IMR-90 (cell line): ENCODE data around the gene PDCD1LG2. TPM values are rescaled to one million over a fixed set of nuclear protein-coding genes. Genes with fewer than 3 reads are reported as not detected.

Experiments used
- ATAC-seq: fragments of 200-7000 bp; cut with Tn5 transposase; 2 replicates; pipeline ENCODE4 v1.9.1; 2020; ENCODE audit warnings: low read depth, mild to moderate bottlenecking, moderate library complexity
- BruUV-seq: library from RNA; stranded (reverse); fragments of 400-500 nt; replicated peaks from 2 replicates; lab custom pipeline; 2021; lab: Mats Ljungman, UMichigan
- CTCF ChIA-PET: fragments of 300-600 bp; formaldehyde crosslinking; extraction: SDS; loops from one replicate; lab custom pipeline; 2021; ENCODE audit warnings: antibody characterized with exemption; lab: Yijun Ruan, JAX
- POLR2A ChIA-PET: fragments of 300-600 bp; sonication (Branson Sonifier 250); formaldehyde crosslinking; loops from one replicate; lab custom pipeline; 2022; ENCODE audit warnings: antibody characterized with exemption; ENCODE audit not compliant: unreplicated experiment; lab: Charles Lee
- DNase-seq: peaks from one replicate; pipeline ENCODE4 v3.0.0; 2013
- H2AFZ ChIP-seq: replicated peaks from 2 replicates; pipeline ENCODE3; 2013; ENCODE audit warnings: low read length, mild to moderate bottlenecking; ENCODE audit not compliant: poor library complexity
- H2AK5ac ChIP-seq: 2 replicates; pipeline ENCODE4 v1.6.1; 2013; ENCODE audit warnings: low read depth, low read length, inconsistent platforms
- H2AK9ac ChIP-seq: replicated peaks from 2 replicates; pipeline ENCODE3; 2013; ENCODE audit warnings: mild to moderate bottlenecking, low read depth, low read length, moderate library complexity; ENCODE audit not compliant: poor library complexity
- H2BK120ac ChIP-seq: 2 replicates; pipeline ENCODE4 v1.6.1; 2013; ENCODE audit warnings: low read depth, low read length, inconsistent platforms
- H2BK15ac ChIP-seq: 3 replicates; pipeline ENCODE4 v1.6.1; 2013; ENCODE audit warnings: low read depth, low read length, inconsistent platforms
- H2BK20ac ChIP-seq: 2 replicates; pipeline ENCODE4 v1.6.1; 2013; ENCODE audit warnings: low read depth, mild to moderate bottlenecking, inconsistent platforms, low read length, moderate library complexity
- H2BK5ac ChIP-seq: 2 replicates; pipeline ENCODE4 v1.6.1; 2013; ENCODE audit warnings: mild to moderate bottlenecking, low read depth, low read length, inconsistent platforms; ENCODE audit not compliant: poor library complexity, severe bottlenecking
- H3K14ac ChIP-seq: replicated peaks from 2 replicates; pipeline ENCODE4 v1.6.1; 2013; ENCODE audit warnings: low read depth, low read length, inconsistent platforms
- H3K18ac ChIP-seq: 2 replicates; pipeline ENCODE4 v1.6.1; 2013; ENCODE audit warnings: low read depth, low read length, control low read depth
- H3K23ac ChIP-seq: 2 replicates; pipeline ENCODE4 v1.6.1; 2013; ENCODE audit warnings: low read depth, low read length, inconsistent platforms
- H3K27ac ChIP-seq: 2 replicates; pipeline ENCODE4 v1.5.1; 2013; ENCODE audit warnings: mild to moderate bottlenecking, control low read depth, low read length; ENCODE audit not compliant: insufficient read depth
- H3K27me3 ChIP-seq: 2 replicates; pipeline ENCODE4 v1.6.1; 2013; ENCODE audit warnings: low read length; ENCODE audit not compliant: control insufficient read depth, insufficient read depth
- H3K36me3 ChIP-seq: 2 replicates; pipeline ENCODE4 v1.6.1; 2013; ENCODE audit warnings: low read length, mixed read lengths; ENCODE audit not compliant: control insufficient read depth, insufficient read depth
- H3K4ac ChIP-seq: 2 replicates; pipeline ENCODE4 v1.6.1; 2013; ENCODE audit warnings: low read depth, low read length, inconsistent platforms
- H3K4me1 ChIP-seq: 2 replicates; pipeline ENCODE4 v1.6.1; 2013; ENCODE audit warnings: low read length, mixed read lengths; ENCODE audit not compliant: control insufficient read depth, insufficient read depth
- H3K4me2 ChIP-seq: 2 replicates; pipeline ENCODE4 v1.6.1; 2013; ENCODE audit warnings: low read depth, mild to moderate bottlenecking, control low read depth, low read length, moderate library complexity
- H3K4me3 ChIP-seq: 2 replicates; pipeline ENCODE4 v1.5.1; 2013; ENCODE audit warnings: low read depth, mild to moderate bottlenecking, control low read depth, low read length, moderate library complexity; ENCODE audit not compliant: insufficient read depth
- H3K56ac ChIP-seq: 2 replicates; pipeline ENCODE4 v1.6.1; 2013; ENCODE audit warnings: low read length, inconsistent platforms; ENCODE audit not compliant: insufficient read depth; ENCODE audit errors: extremely low read depth
- H3K79me1 ChIP-seq, 2 experiments: 2 replicates each; pipeline ENCODE4 v1.6.1; 2013; ENCODE audit warnings: low read length in 2 of 2, inconsistent platforms in 1 of 2, low read depth in 1 of 2
- H3K9ac ChIP-seq: 2 replicates; pipeline ENCODE4 v1.6.1; 2013; ENCODE audit warnings: low read depth, low read length, control low read depth
- H3K9me1 ChIP-seq: 2 replicates; pipeline ENCODE4 v1.6.1; 2013; ENCODE audit warnings: low read length, inconsistent platforms; ENCODE audit not compliant: insufficient read depth
- H3K9me3 ChIP-seq: 2 replicates; pipeline ENCODE4 v1.6.1; 2013; ENCODE audit warnings: low read length; ENCODE audit not compliant: control insufficient read depth, insufficient read depth
- H4K20me1 ChIP-seq: 2 replicates; pipeline ENCODE4 v1.6.1; 2013; ENCODE audit warnings: low read length, inconsistent platforms; ENCODE audit not compliant: insufficient read depth
- H4K5ac ChIP-seq: 2 replicates; pipeline ENCODE4 v1.6.1; 2013; ENCODE audit warnings: mild to moderate bottlenecking, low read depth, low read length, control low read depth
- H4K8ac ChIP-seq, 2 experiments: 2 replicates each; pipeline ENCODE4 v1.6.1; 2013; ENCODE audit warnings: low read depth in 2 of 2, low read length in 2 of 2, control low read depth in 1 of 2, inconsistent platforms in 1 of 2
- H4K91ac ChIP-seq: 2 replicates; pipeline ENCODE4 v1.6.1; 2013; ENCODE audit warnings: low read depth, low read length, inconsistent platforms; ENCODE audit not compliant: insufficient read depth
- BHLHE40 ChIP-seq: fragments of 150-350 bp; IDR thresholded peaks from 2 replicates; pipeline ENCODE4 v1.6.1; 2016; ENCODE audit warnings: mild to moderate bottlenecking, low read depth, low read length
- CEBPB ChIP-seq: IDR thresholded peaks from 2 replicates; pipeline ENCODE4 v1.6.1; 2012; ENCODE audit warnings: low read depth, low read length, improper control_type of control experiment
- CHD1 ChIP-seq: IDR thresholded peaks from 2 replicates; pipeline ENCODE4 v1.6.1; 2012; ENCODE audit warnings: low read depth, low read length, improper control_type of control experiment
- CTCF ChIP-seq: conservative IDR thresholded peaks from 2 replicates; pipeline ENCODE4 v1.5.1; 2012; ENCODE audit warnings: mild to moderate bottlenecking, low read depth, low read length, improper control_type of control experiment
- ELK1 ChIP-seq: fragments of 150-350 bp; IDR thresholded peaks from 2 replicates; pipeline ENCODE4 v1.6.1; 2016; ENCODE audit warnings: low read depth, mild to moderate bottlenecking, low read length, moderate library complexity, borderline replicate concordance
- FOS ChIP-seq: fragments of 150-350 bp; IDR thresholded peaks from 2 replicates; pipeline ENCODE4 v1.6.1; 2016; ENCODE audit warnings: low read depth, low read length
- MAFK ChIP-seq: IDR thresholded peaks from 2 replicates; pipeline ENCODE4 v1.6.1; 2012; ENCODE audit warnings: low read depth, low read length, improper control_type of control experiment
- MAZ ChIP-seq: IDR thresholded peaks from 2 replicates; pipeline ENCODE4 v1.6.1; 2012; ENCODE audit warnings: low read depth, mild to moderate bottlenecking, low read length, improper control_type of control experiment, moderate library complexity, borderline replicate concordance
- NFE2L2 ChIP-seq: fragments of 150-350 bp; IDR thresholded peaks from 2 replicates; pipeline ENCODE4 v1.6.1; 2016; ENCODE audit warnings: low read depth, mild to moderate bottlenecking, low read length
- POLR2A ChIP-seq: IDR thresholded peaks from 2 replicates; pipeline ENCODE4 v1.6.1; 2012; ENCODE audit warnings: mild to moderate bottlenecking, low read depth, low read length
- RAD21 ChIP-seq: IDR thresholded peaks from 2 replicates; pipeline ENCODE4 v1.6.1; 2012; ENCODE audit warnings: low read length, improper control_type of control experiment
- RCOR1 ChIP-seq: IDR thresholded peaks from 2 replicates; pipeline ENCODE4 v1.6.1; 2012; ENCODE audit warnings: mild to moderate bottlenecking, low read length, improper control_type of control experiment; ENCODE audit not compliant: insufficient replicate concordance
- SMC3 ChIP-seq: fragments of 150-350 bp; IDR thresholded peaks from 2 replicates; pipeline ENCODE4 v1.6.1; 2016; ENCODE audit warnings: low read depth, mild to moderate bottlenecking, antibody characterized with exemption, low read length, moderate library complexity
- USF2 ChIP-seq: fragments of 150-350 bp; IDR thresholded peaks from 2 replicates; pipeline ENCODE4 v1.6.1; 2017; ENCODE audit warnings: mild to moderate bottlenecking, antibody characterized with exemption, low read length, low read depth
- WGBS, 2 experiments: methylation state at CpG; one replicate each; pipeline versions ENCODE4 v1.1.5 to v1.1.7; 2013; ENCODE audit warnings: missing lambda C conversion rate in 2 of 2; ENCODE audit not compliant: insufficient read length in 1 of 2; ENCODE audit errors: extremely low coverage in 2 of 2; 5-methylcytosine and 5-hydroxymethylcytosine counted together
- dilution Hi-C: fragments of 300-500 bp; cut with HindIII; formaldehyde crosslinking; loops from one replicate; pipeline ENCODE4 v1.14.3; 2018; ENCODE audit warnings: low sequenced_read_pairs; ENCODE audit not compliant: unreplicated experiment
- in situ Hi-C: fragments of 300-500 bp; cut with MboI; formaldehyde crosslinking; loops from 3 replicates; pipeline ENCODE4 v1.14.3; 2019; ENCODE audit warnings: low sequenced_read_pairs, inconsistent platforms, mixed read lengths
- intact Hi-C: fragments of 100-400 bp; cut with micrococcal nuclease; formaldehyde crosslinking; loops from 2 replicates; pipeline ENCODE4 v1.10.0; 2022
- polyA plus RNA-seq, 3 experiments: library from polyadenylated mRNA; depleted of rRNA; stranded (reverse); fragments of >200 nt; gene quantifications; 2 replicates each; pipeline ENCODE4 v1.2.3, GENCODE V29; 2012; ENCODE audit warnings: low replicate concordance in 1 of 3
- total RNA-seq: library from RNA; depleted of rRNA; stranded (reverse); fragments of >200 nt; gene quantifications from 2 replicates; pipeline ENCODE4 v1.2.3, GENCODE V29; 2012

PDCD1LG2 gene
- total and polyA plus RNA-seq, 2 of the 4 experiments (the other 2 are of a cell fraction) = 17.5 to 33.3 TPM

GRCh38 chr9:5511935-5512580 lies 1.7 kb downstream of the PDCD1LG2 start:
- Histone ChIP-seq H3K4me3 (peak overlapping the region; percentile 52; the same call in 1 of the 2 replicates), H3K36me3 (no peaks in the 10 kb centered on the region; the same call in 1 of the 2 replicates), H3K4me2 (peak overlapping the region; percentile 87), H2BK20ac (peak overlapping the region; percentile 91), H3K14ac (peak overlapping the region; percentile 93), H3K4me1 (peaks cover 25% of the 10 kb centered on the region), H3K4ac (peak overlapping the region; percentile 96), H3K27ac (peak overlapping the region; percentile 94), H3K56ac (peak overlapping the region; percentile 100), H3K18ac (peak overlapping the region; percentile 92), H3K27me3 (no peaks in the 10 kb centered on the region), H4K91ac (peak overlapping the region; percentile 99), H3K9ac (peak overlapping the region; percentile 83), H4K8ac (peak overlapping the region; percentile 95 to 98), H3K9me3 (no peaks in the 10 kb centered on the region), H3K23ac (peak overlapping the region; percentile 94), H2AK9ac (peak overlapping the region; percentile 84), H2AFZ (no peak overlapping the region), H2BK120ac (peak overlapping the region; percentile 98), H2BK5ac (peak overlapping the region; percentile 99), H2BK15ac (peak overlapping the region; percentile 94), H2AK5ac (peak overlapping the region; percentile 56), H3K9me1 (peaks cover 19% of the 10 kb centered on the region), H3K79me1 (peaks cover 48 to 59% of the 10 kb centered on the region in 2 experiments; a peak in 3 of 4 replicates), H4K5ac (peak overlapping the region; percentile 76), H4K20me1 (no peaks in the 10 kb centered on the region)
- ATAC-seq (no peak), DNase-seq (no peak)
- POLR2A ChIA-PET = interaction anchor here (1.5 to 2.0 kb wide), 3 partner anchors 62 to 76 kb away, joined by 5 to 11 read pairs (median 9); partner anchors contain the start of gene CD274
- intact Hi-C loops (loop anchor here (2.0 kb wide), 1 partner anchor 57 kb away; no protein-coding TSS in a partner anchor), in situ Hi-C loops (loop anchor here (5.0 kb wide), 1 partner anchor 75 kb away; no protein-coding TSS in a partner anchor), dilution Hi-C loops (no loop called here)
- BruUV-seq = no TSS peak
- 58 to 100% methylated on average over 1 to 4 of the region's 6 CpGs for WGBS, 2 experiments
- CTCF ChIA-PET = interaction anchor here (0.6 to 0.9 kb wide), 2 partner anchors 78 to 326 kb away, joined by 3 read pairs; no protein-coding TSS in a partner anchor
- TF ChIP-seq USF2 (no peak), CEBPB (no peak), FOS (no peak), POLR2A (no peak), MAFK (no peak), MAZ (no peak), CTCF (no peak), SMC3 (no peak), CHD1 (no peak), RAD21 (no peak), RCOR1 (no peak), BHLHE40 (no peak), ELK1 (no peak), NFE2L2 (no peak)
